OCI-LY3 (cell line): ENCODE results near the gene CAMTA1.

Source experiments
- H2AFZ ChIP-seq: fragments of 200-600, 300-600 bp; shearing (Covaris generic); 2 replicates; pipeline ENCODE4 v1.6.0; 2014; ENCODE audit warnings: antibody characterized with exemption, low read depth, low read length
- H3K27ac ChIP-seq: fragments of 200-600, 300-600 bp; sonication (generic); 2 replicates; pipeline ENCODE4 v1.5.1; 2014; ENCODE audit warnings: mild to moderate bottlenecking, low read length, moderate library complexity, mixed read lengths
- H3K27me3 ChIP-seq: fragments of 200-600, 300-600 bp; sonication (generic); 2 replicates; pipeline ENCODE4 v1.6.1; 2014; ENCODE audit warnings: low read depth, low read length, mixed read lengths
- H3K36me3 ChIP-seq: fragments of 200-600, 300-600 bp; sonication (generic); replicated peaks from 2 replicates; pipeline ENCODE3; 2014; ENCODE audit warnings: low read depth, low read length, mixed read lengths
- H3K4me1 ChIP-seq: fragments of 300-600, 200-600 bp; sonication (generic); 2 replicates; pipeline ENCODE4 v1.6.1; 2014; ENCODE audit warnings: low read length, mixed read lengths
- H3K4me2 ChIP-seq: fragments of 200-600, 300-600 bp; sonication (generic); 2 replicates; pipeline ENCODE4 v1.6.1; 2014; ENCODE audit warnings: low read length, mixed read lengths
- H3K4me3 ChIP-seq: fragments of 300-600, 200-600 bp; sonication (generic); 2 replicates; pipeline ENCODE4 v1.5.1; 2014; ENCODE audit warnings: antibody characterized with exemption, mild to moderate bottlenecking, low read length, moderate library complexity
- H3K79me2 ChIP-seq: fragments of 300-600, 200-600 bp; shearing (Covaris generic); 2 replicates; pipeline ENCODE4 v1.6.1; 2014; ENCODE audit warnings: mild to moderate bottlenecking, low read length, mixed read lengths
- H3K9ac ChIP-seq: fragments of 300-600, 200-600 bp; shearing (Covaris generic); 2 replicates; pipeline ENCODE4 v1.6.0; 2014; ENCODE audit warnings: mild to moderate bottlenecking, low read length, moderate library complexity
- H3K9me3 ChIP-seq: fragments of 200-600, 300-600 bp; shearing (Covaris generic); 2 replicates; pipeline ENCODE4 v1.6.1; 2014; ENCODE audit warnings: low read length, mixed read lengths; ENCODE audit not compliant: insufficient read depth
- H4K20me1 ChIP-seq: fragments of 200-600, 300-600 bp; sonication (generic); 2 replicates; pipeline ENCODE4 v1.6.1; 2016; ENCODE audit warnings: low read length, mixed read lengths; ENCODE audit not compliant: insufficient read depth
- EZH2phosphoT487 ChIP-seq: fragments of 200-600 bp; shearing (Covaris generic); IDR thresholded peaks from 2 replicates; pipeline ENCODE4 v1.6.1; 2018; ENCODE audit warnings: antibody characterized with exemption, mixed run types, low read depth
- TF ChIP-seq, protein P1 (sequence below): fragments of 200-600, 300-600 bp; sonication (generic); IDR thresholded peaks from 2 replicates; pipeline ENCODE4 v1.5.1; 2014; ENCODE audit warnings: antibody characterized with exemption, low read length, low read depth

CAMTA1 gene

DNA sequence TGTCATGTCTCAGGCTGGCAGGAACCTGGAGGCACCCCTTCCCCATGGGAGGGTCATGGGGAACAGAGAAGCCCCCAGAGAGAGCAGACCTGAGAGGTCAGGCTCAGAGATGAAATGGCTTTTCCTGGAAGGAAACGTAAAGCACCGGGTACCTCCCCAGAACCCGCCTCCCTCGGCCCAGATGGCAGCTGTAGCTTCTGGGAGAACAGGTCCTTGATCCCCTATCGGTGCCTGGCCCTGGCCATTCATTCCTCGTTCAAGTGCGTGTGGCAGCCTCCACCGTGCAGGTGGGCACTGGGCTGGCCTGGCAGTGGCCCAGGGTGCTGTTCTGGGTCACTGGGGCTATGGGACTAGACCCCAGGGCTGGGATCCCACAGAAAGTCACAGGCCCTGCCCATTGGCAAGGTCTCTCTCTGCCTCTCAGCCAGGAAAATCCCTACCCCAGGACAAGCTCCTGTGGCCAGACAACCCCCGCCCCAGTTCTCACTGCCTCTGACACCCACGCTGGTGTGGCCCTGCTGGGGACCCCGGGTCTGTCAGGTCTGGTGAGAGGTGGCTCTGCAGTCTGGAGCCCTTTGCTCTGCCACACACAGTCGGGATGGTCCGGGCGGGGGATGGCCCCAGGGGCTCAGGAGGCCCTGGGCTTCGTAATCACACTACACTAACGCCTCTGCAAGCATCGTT lies 802.7 kb downstream of the CAMTA1 start:
- H2AFZ ChIP-seq = no peak overlapping the region
- no peaks in the 10 kb centered on the region; the same call in 1 of the 2 replicates for H3K27me3 ChIP-seq
- no peaks in the 10 kb centered on the region for H3K36me3 ChIP-seq
- no peak overlapping the region for H3K9ac ChIP-seq
- H3K9me3 ChIP-seq = no peaks in the 10 kb centered on the region
- TF ChIP-seq, protein P1, sequence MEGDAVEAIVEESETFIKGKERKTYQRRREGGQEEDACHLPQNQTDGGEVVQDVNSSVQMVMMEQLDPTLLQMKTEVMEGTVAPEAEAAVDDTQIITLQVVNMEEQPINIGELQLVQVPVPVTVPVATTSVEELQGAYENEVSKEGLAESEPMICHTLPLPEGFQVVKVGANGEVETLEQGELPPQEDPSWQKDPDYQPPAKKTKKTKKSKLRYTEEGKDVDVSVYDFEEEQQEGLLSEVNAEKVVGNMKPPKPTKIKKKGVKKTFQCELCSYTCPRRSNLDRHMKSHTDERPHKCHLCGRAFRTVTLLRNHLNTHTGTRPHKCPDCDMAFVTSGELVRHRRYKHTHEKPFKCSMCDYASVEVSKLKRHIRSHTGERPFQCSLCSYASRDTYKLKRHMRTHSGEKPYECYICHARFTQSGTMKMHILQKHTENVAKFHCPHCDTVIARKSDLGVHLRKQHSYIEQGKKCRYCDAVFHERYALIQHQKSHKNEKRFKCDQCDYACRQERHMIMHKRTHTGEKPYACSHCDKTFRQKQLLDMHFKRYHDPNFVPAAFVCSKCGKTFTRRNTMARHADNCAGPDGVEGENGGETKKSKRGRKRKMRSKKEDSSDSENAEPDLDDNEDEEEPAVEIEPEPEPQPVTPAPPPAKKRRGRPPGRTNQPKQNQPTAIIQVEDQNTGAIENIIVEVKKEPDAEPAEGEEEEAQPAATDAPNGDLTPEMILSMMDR = no peak
- TF ChIP-seq EZH2phosphoT487 = no peak
- no peak overlapping the region for H3K27ac ChIP-seq
- H3K4me1 ChIP-seq = no peaks in the 10 kb centered on the region
- H3K4me2 ChIP-seq = no peak overlapping the region
- H3K79me2 ChIP-seq = no peaks in the 10 kb centered on the region
- no peak overlapping the region for H3K4me3 ChIP-seq
- no peaks in the 10 kb centered on the region for H4K20me1 ChIP-seq

GRCh38 chr1:7588457-7588827 lies 803.2 kb downstream of the CAMTA1 start:
- TF ChIP-seq, protein P1 = no peak
- TF ChIP-seq EZH2phosphoT487 = no peak

DNA sequence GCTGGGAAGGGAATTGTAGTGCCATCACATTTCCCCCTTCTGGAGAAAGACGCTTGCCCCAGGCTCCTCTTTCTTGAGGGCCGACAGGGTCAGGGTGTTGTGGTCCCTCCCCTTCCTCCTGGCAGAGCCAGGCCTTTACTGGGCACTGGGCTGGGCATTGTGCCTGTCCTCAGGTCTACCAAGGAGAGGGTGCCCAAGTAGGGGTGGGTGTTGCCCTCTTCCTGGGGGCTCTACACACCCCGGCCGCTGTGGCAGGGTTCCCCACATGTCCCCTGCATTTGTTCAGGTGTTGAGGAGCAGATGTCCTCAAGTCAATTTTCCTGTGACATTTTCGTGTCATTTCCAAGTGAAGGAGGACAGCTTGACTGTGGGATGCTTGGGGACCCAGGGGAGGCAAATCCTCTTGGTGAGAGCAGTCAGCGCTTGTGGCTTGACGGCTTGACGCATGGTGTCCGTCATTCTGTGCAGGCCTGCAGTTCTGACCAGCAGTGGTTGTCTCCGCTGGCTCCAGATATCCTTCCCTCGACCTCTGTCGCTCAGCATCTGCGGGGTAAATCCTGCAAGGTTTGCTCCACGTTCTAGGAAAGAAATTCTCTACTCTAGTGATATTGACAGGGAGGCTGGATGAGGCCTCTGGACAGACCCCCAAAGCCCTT lies 804.0 kb downstream of the CAMTA1 start:
- H3K79me2 ChIP-seq = no peaks in the 10 kb centered on the region
- H2AFZ ChIP-seq = no peak overlapping the region
- H3K27me3 ChIP-seq = no peaks in the 10 kb centered on the region; the same call in 1 of the 2 replicates
- H3K9me3 ChIP-seq = no peaks in the 10 kb centered on the region
- no peaks in the 10 kb centered on the region for H4K20me1 ChIP-seq
- H3K4me1 ChIP-seq = no peaks in the 10 kb centered on the region
- no peak overlapping the region for H3K4me2 ChIP-seq
- H3K9ac ChIP-seq = no peak overlapping the region
- no peak for TF ChIP-seq EZH2phosphoT487
- TF ChIP-seq, protein P1 = no peak
- no peak overlapping the region for H3K27ac ChIP-seq
- H3K4me3 ChIP-seq = no peak overlapping the region
- H3K36me3 ChIP-seq = no peaks in the 10 kb centered on the region

More at GRCh38 chr1:7588457-7588827, 803.2 kb downstream of the CAMTA1 start:
- H3K27ac ChIP-seq = no peak overlapping the region
- no peaks in the 10 kb centered on the region for H4K20me1 ChIP-seq
- H3K4me1 ChIP-seq = no peaks in the 10 kb centered on the region
- no peak overlapping the region for H3K9ac ChIP-seq
- no peak overlapping the region for H2AFZ ChIP-seq
- H3K9me3 ChIP-seq = no peaks in the 10 kb centered on the region
- H3K4me3 ChIP-seq = no peak overlapping the region
- no peak overlapping the region for H3K4me2 ChIP-seq
- H3K79me2 ChIP-seq = no peaks in the 10 kb centered on the region
- H3K36me3 ChIP-seq = no peaks in the 10 kb centered on the region
- no peaks in the 10 kb centered on the region; the same call in 1 of the 2 replicates for H3K27me3 ChIP-seq

DNA sequence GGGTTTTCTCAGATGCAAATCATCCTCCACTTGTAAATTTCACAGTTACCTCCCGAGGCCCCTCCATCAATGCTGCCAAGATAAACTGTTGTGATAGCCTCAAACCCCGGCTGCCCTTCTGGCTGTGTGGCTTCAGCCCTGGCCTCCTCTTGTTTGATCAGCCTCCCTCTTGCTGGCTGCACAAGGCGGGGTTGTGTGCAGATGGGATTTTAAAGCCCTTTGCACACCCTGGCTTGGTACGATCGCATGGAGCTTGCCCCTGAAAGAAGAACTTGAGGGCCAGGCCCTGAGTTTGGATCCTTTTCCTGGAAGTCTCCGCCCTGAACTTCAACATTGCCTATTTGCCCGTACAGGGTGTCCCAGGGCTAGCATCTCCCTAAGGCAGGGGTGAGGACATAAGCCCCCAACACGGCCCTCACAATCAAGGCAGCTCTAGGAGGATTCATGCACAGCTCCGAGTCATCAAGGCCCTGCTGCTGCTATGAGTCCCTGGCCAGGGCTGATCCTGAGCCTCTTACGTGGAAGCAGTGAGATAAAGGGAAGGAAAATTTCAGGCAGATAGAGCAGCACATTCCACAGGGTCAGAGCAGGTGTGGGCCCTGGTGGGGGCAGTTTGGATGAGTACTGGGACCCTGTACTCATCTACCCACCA lies 804.6 kb downstream of the CAMTA1 start:
- no peak overlapping the region for H3K4me3 ChIP-seq
- TF ChIP-seq EZH2phosphoT487 = no peak
- TF ChIP-seq, protein P1 = no peak
- H3K79me2 ChIP-seq = no peaks in the 10 kb centered on the region
- H3K27me3 ChIP-seq = no peaks in the 10 kb centered on the region; the same call in none of the 2 replicates
- H3K27ac ChIP-seq = no peak overlapping the region
- H3K4me2 ChIP-seq = no peak overlapping the region
- H2AFZ ChIP-seq = no peak overlapping the region
- H3K9me3 ChIP-seq = no peaks in the 10 kb centered on the region
- H3K4me1 ChIP-seq = no peaks in the 10 kb centered on the region
- no peak overlapping the region for H3K9ac ChIP-seq
- H3K36me3 ChIP-seq = no peaks in the 10 kb centered on the region
- no peaks in the 10 kb centered on the region for H4K20me1 ChIP-seq
